KOPT-K1 (cell line): ENCODE measurements around the gene POLDIP2.

ENCODE experiments used
- H3K27ac ChIP-seq: fragments of 200-600 bp; sonication (generic); 2 replicates; pipeline ENCODE4 v1.5.1; 2016; ENCODE audit warnings: antibody characterized with exemption, mild to moderate bottlenecking, low read depth, low read length; ENCODE audit not compliant: poor library complexity, severe bottlenecking
- H3K36me3 ChIP-seq: fragments of 200-600 bp; sonication (generic); 2 replicates; pipeline ENCODE4 v1.5.1; 2017; ENCODE audit warnings: antibody characterized with exemption, mild to moderate bottlenecking, low read length, moderate library complexity; ENCODE audit not compliant: insufficient read depth
- H3K9me3 ChIP-seq: fragments of 200-600 bp; sonication (generic); 2 replicates; pipeline ENCODE4 v1.5.1; 2017; ENCODE audit warnings: antibody characterized with exemption, low read length, mild to moderate bottlenecking; ENCODE audit not compliant: insufficient read depth, poor library complexity, severe bottlenecking

Gene POLDIP2

GRCh38 chr17:28364665-28365363 lies 7.5 kb upstream of the POLDIP2 start, which contains the start of gene SEBOX:
TSS of gene SEBOX (minus strand) at chr17:28365199. CDS start at chr17:28365151, 48 bp downstream.
- Histone ChIP-seq H3K27ac (no peak within 1 kb of the TSS), H3K36me3 (peaks cover 48% of the 10 kb centered on the region), H3K9me3 (no peaks in the 10 kb centered on the region)

DNA sequence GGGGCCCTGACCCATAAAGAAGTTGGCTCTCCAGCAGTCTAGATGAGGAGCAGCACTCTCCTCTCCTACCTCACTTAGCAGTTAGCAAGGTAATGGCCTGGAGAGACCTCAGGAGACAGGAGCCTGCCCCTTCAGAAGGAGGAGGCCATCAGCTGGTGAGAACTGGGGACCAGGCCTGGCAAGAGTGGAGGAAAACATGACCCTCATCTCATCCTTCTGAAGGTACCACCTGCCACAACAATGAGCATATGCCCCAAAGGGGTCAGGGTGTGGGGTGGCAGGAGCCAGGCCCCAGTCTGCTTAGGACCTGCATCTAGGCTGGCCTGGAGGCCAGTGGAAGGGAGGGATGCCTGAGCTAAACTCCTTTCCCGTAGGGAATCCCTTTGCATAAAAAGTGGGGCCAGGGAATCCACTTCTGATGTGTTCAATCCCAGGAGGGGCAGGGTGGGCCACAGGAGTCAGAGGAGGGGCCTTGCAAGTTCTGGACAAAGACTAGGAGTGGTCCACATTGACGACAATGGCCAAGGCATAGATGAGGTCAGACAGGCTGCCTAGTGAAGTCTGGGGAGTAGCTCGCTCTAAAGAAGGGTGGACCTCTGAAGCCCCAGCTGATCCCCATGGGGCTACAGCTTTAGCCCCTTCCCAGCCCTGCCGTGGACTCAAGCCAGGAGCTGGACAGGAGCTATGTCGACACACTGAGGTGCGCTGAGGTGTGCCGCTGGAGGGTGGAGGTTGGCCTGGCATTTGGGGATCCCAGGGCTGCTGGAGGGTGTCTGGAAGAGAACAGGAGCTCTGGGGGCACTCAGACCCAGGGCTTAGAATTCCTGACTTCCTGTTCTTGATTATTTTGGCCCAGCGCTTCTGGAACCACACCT lies 6.7 kb upstream of the POLDIP2 start:
- Histone ChIP-seq H3K36me3 (peaks cover 52% of the 10 kb centered on the region), H3K27ac (no peak overlapping the region)

GRCh38 chr17:28363186-28363585 lies 5.9 kb upstream of the POLDIP2 start:
- H3K27ac ChIP-seq = no peak overlapping the region
- H3K9me3 ChIP-seq = no peaks in the 10 kb centered on the region
- peaks cover 52% of the 10 kb centered on the region for H3K36me3 ChIP-seq

More for the DNA sequence above, 6.7 kb upstream of the POLDIP2 start:
- H3K9me3 ChIP-seq = no peaks in the 10 kb centered on the region

- peaks cover 59% of the 10 kb centered on the region for H3K36me3 ChIP-seq
- H3K9me3 ChIP-seq = no peaks in the 10 kb centered on the region
- H3K27ac ChIP-seq = peak overlapping the region; percentile 76
Observed at GRCh38 chr17:28357901-28358197, 522 bp upstream of the POLDIP2 start.

DNA sequence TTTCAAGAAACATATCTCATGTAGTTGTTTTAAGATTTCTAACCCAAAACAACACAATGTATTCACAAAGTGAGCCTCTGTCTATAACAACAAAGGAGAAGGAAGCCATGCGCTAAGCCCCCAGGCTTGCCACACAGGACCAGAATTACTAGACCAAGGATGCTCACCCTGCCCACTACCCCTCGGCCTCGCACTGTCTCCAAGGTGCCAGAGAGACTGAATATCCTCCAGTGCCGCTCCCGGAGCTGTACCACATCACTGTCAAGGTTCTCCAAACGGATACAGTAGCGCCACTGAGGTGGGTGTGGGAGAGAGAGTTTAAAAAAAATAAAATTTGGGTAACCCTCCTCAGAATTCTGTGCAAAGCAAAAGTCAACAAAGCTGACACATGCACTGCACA lies 7.1 kb downstream of the POLDIP2 start:
- no peak overlapping the region for H3K27ac ChIP-seq
- H3K36me3 ChIP-seq = peaks cover 100% of the 10 kb centered on the region
- H3K9me3 ChIP-seq = no peaks in the 10 kb centered on the region

GRCh38 chr17:28348979-28349378 lies 8.3 kb downstream of the POLDIP2 start:
- Histone ChIP-seq H3K36me3 (peaks cover 100% of the 10 kb centered on the region), H3K27ac (no peak overlapping the region), H3K9me3 (no peaks in the 10 kb centered on the region)

DNA sequence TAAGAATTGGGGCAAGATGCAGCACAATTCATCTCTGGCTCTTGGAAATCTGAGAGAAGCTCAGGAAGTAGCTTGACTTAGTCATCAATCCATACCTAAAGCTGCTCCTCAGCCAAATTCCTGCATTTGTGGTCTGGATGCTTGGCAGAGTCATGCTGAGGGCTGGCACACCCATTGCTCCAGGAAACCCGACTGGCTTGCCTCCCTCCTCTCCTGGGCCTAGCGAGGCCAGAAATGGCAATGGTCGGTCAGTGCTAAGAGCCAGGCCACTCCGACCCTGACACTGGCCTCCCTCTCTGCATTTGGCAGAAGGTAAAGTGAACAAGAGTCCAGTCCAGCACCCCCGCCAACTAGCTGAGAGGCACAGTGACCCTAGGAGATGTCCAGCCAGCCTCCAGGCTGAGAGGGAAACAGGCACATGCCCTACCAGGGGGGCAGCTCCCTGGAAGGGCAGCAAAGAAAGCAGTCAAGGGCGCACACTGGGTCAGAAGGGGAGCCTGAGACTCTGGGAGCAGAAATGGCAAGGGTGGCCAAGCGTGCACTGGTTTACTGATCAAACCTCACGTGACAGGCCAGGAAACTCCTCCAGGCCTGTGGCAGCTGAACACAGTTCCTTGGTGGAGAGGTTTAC lies 10.0 kb downstream of the POLDIP2 start:
- Histone ChIP-seq H3K36me3 (peaks cover 90% of the 10 kb centered on the region), H3K27ac (no peak overlapping the region), H3K9me3 (no peaks in the 10 kb centered on the region)

DNA sequence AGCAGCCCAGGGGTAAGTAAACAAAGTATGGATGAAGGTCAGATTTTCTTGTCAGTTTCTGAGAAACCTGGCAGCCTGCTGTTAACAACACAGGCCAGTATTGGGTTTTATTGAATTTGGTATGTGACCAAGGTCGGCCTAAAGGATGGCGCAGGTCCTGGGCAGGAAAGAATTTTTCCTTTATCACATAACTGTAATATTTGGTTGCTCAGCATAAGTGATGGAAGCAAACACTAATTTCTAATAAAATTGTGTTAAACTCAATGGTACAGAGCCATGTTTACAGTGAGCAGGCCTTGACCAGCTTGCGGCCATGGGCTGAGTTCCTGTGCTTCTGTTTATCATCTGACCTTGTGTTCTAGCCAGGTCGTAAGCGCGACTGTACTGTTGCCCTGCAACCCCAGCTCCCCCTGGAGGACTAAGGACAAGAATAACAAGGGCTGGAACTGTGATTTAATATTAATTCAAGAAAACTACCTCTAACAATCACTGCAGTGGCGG lies 10.5 kb downstream of the POLDIP2 start:
- Histone ChIP-seq H3K36me3 (peaks cover 90% of the 10 kb centered on the region), H3K9me3 (no peaks in the 10 kb centered on the region), H3K27ac (no peak overlapping the region)

DNA sequence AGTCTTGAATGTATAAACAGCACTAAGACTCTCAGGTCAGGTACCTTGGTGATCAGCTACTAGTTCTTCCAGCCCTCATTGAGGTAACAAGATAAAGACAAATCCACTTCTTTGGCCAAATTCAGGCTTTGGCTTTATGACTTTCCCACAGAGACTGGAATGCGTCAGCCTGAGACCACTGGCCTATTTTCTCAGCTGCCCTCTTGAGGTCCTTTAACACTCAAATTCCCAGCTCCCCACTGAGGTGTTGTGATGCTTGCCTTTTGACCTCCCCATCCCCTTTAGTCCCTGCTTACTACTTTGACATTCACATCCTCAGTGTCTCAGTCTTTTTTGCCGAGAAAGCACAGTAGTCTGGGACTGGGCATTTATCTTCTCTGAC lies 11.1 kb downstream of the POLDIP2 start:
- H3K9me3 ChIP-seq = no peaks in the 10 kb centered on the region
- peaks cover 90% of the 10 kb centered on the region for H3K36me3 ChIP-seq
- no peak overlapping the region for H3K27ac ChIP-seq

DNA sequence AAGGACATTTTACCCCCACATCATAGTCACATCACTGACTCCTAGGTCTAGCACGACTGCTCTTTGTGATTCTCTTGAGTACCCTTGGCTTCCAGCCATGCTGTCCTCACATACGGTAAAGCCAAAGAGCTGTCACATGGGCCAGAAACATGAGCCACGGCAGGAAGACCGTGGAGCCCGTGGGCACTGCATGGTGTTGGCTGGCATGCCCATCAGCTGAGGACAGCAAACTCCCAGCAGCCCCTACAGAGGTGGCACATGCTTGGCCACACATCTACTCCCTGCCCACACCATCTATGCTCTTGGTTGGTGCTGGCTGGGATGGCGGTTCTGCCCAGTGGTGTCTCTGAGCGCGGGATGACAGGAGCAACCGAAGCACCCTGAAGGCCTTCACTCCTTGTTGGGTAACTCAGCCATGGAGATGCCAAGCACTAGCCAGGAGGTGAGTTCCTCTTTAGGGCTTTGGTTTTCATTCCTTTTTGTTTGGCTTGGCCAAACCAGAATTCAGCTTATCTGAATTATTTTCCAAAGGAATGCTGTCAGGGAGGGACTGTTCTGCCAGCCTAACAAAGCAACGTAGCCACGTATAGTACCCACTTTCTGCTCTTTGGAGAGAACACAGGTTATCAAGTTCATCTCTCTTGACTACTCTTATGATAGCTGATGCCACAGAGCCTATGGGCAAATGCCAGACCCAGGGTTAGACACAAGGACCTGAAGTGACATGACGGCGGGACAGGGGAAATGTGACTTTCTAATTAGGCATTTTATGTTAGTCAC lies 11.7 kb downstream of the POLDIP2 start:
- Histone ChIP-seq H3K27ac (no peak overlapping the region), H3K9me3 (no peaks in the 10 kb centered on the region), H3K36me3 (peaks cover 89% of the 10 kb centered on the region)

GRCh38 chr17:28344435-28344901 lies 12.9 kb downstream of the POLDIP2 start:
- Histone ChIP-seq H3K9me3 (no peaks in the 10 kb centered on the region), H3K36me3 (peaks cover 77% of the 10 kb centered on the region), H3K27ac (peak overlapping the region; percentile 51)

DNA sequence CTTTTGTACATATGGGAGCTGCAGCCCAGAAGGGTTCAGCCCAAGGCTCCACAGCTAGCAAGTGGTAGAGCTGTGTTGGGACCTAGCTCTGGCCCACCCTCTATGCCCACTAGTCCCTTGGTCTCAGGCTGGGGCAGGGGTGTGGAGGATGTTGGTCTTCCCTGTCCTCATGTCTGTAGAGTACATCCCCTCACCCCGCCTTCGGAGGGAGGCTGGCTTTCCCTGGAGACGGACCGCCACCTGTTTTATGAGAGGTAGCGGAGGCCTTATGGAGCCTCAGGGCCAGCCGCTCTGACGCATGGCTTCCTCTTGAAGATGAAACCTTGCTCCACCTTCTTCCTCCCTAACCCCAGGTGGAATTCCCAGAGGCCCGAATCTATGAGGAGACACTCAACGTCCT lies 13.3 kb downstream of the POLDIP2 start:
- Histone ChIP-seq H3K9me3 (no peaks in the 10 kb centered on the region), H3K36me3 (peaks cover 73% of the 10 kb centered on the region), H3K27ac (peak overlapping the region; percentile 51)

GRCh38 chr17:28343491-28343932 lies 13.8 kb downstream of the POLDIP2 start:
- H3K27ac ChIP-seq = peak overlapping the region; percentile 51
- H3K36me3 ChIP-seq = peaks cover 68% of the 10 kb centered on the region
- H3K9me3 ChIP-seq = no peaks in the 10 kb centered on the region

GRCh38 chr17:28342313-28342712 lies 15.0 kb downstream of the POLDIP2 start:
- H3K36me3 ChIP-seq = peaks cover 56% of the 10 kb centered on the region
- H3K9me3 ChIP-seq = no peaks in the 10 kb centered on the region
- no peak overlapping the region for H3K27ac ChIP-seq
